CD4-positive, alpha-beta T cell (primary cell): Measurements from ENCODE around the gene GGPS1. TPM values are rescaled to one million over a fixed set of nuclear protein-coding genes. Genes with fewer than 3 reads are reported as not detected.

Experiments used
- ATAC-seq: fragments of 200-7000 bp; cut with Tn5 transposase; one replicate; pipeline ENCODE4 v1.10.0; 2022; ENCODE audit warnings: mild to moderate bottlenecking; ENCODE audit not compliant: poor library complexity
- CTCF ChIA-PET: fragments of 350-600 bp; sonication (Branson Sonifier 250); formaldehyde crosslinking; loops from one replicate; lab custom pipeline; 2021; ENCODE audit warnings: antibody characterized with exemption, inconsistent platforms; lab: Charles Lee
- POLR2A ChIA-PET: fragments of 350-600 bp; sonication (Branson Sonifier 250); formaldehyde crosslinking; loops from one replicate; lab custom pipeline; 2021; ENCODE audit warnings: antibody characterized with exemption, inconsistent platforms; lab: Charles Lee
- DNase-seq, 14 experiments: peaks; one replicate each; pipeline ENCODE4 v3.0.0-alpha.2; 2013 to 2020; ENCODE audit warnings: mixed read lengths in 2 of 14
- H3K27ac ChIP-seq, 2 donors: one replicate each; pipeline versions ENCODE4 v1.5.1 to v1.7.0; 2013; ENCODE audit warnings: low read length in 2 of 2, low read depth in 1 of 2, mild to moderate bottlenecking in 1 of 2
- H3K27me3 ChIP-seq, 2 experiments: 1 replicate in 1 of 2; 2 replicates in 1 of 2; pipeline versions ENCODE4 v1.6.1 to v1.7.0; 2013; ENCODE audit warnings: low read length in 2 of 2, control low read depth in 1 of 2, mild to moderate bottlenecking in 1 of 2, moderate library complexity in 1 of 2; ENCODE audit not compliant: insufficient read depth in 2 of 2, control insufficient read depth in 1 of 2
- H3K36me3 ChIP-seq: one replicate; pipeline ENCODE4 v1.6.1; 2013; ENCODE audit warnings: low read length, control low read depth; ENCODE audit not compliant: insufficient read depth
- H3K4me1 ChIP-seq: one replicate; pipeline ENCODE4 v1.6.1; 2013; ENCODE audit warnings: low read length, control low read depth; ENCODE audit not compliant: insufficient read depth
- H3K4me3 ChIP-seq: one replicate; pipeline ENCODE4 v1.5.1; 2013; ENCODE audit warnings: mild to moderate bottlenecking, low read length, moderate library complexity
- H3K9me3 ChIP-seq, 2 experiments: 1 replicate in 1 of 2; 2 replicates in 1 of 2; pipeline versions ENCODE4 v1.6.1 to v1.7.0; 2013; ENCODE audit warnings: low read length in 2 of 2, mild to moderate bottlenecking in 2 of 2, control low read depth in 1 of 2, moderate library complexity in 1 of 2; ENCODE audit not compliant: control insufficient read depth in 1 of 2, insufficient read depth in 1 of 2
- H3K27ac Mint-ChIP-seq: one replicate; pipeline ENCODE4 v1.8.0; 2020; ENCODE audit warnings: mixed read lengths
- H3K27me3 Mint-ChIP-seq: one replicate; pipeline ENCODE4 v1.8.0; 2021; ENCODE audit warnings: mixed read lengths
- H3K36me3 Mint-ChIP-seq: one replicate; pipeline ENCODE4 v1.8.0; 2021; ENCODE audit warnings: low read depth, mixed read lengths
- H3K4me1 Mint-ChIP-seq: one replicate; pipeline ENCODE4 v1.8.0; 2021; ENCODE audit warnings: low read depth, mixed read lengths
- H3K4me3 Mint-ChIP-seq: one replicate; pipeline ENCODE4 v1.8.0; 2020; ENCODE audit warnings: mild to moderate bottlenecking, mixed read lengths
- H3K9me3 Mint-ChIP-seq: one replicate; pipeline ENCODE4 v1.8.0; 2020; ENCODE audit warnings: mixed read lengths
- CTCF ChIP-seq: fragments of 200-600 bp; IDR thresholded peaks from one replicate; pipeline ENCODE4 v1.8.0; 2022; ENCODE audit warnings: antibody characterized with exemption, mild to moderate bottlenecking
- intact Hi-C, 2 experiments: fragments of 100-400 bp; cut with DNase I in 1 of 2; cut with micrococcal nuclease in 1 of 2; formaldehyde crosslinking; loops; one replicate each; pipeline versions ENCODE4 v1.15.1 to v1.9.0; 2023 to 2025; cut with DNase I, micrococcal nuclease
- total RNA-seq, 174 experiments: library from RNA in 2 of 174; stranded (reverse) in 2 of 174; gene quantifications; one replicate each; pipeline ENCODE4 v1.2.3 and lab custom pipeline; 2021 to 2026

GGPS1 gene
- total RNA-seq, 2 experiments from 2014 or later: 20.6 to 20.9 TPM

GRCh38 chr1:235293322-235293942, 34.9 kb upstream of the GGPS1 start:
- no peaks in the 10 kb centered on the region for H3K36me3 ChIP-seq
- POLR2A ChIA-PET: interaction anchor here (0.6 to 1.0 kb wide), 2 partner anchors 19 to 140 kb away, joined by 3 to 5 read pairs; no protein-coding TSS in a partner anchor
- H3K27ac ChIP-seq: no peak overlapping the region
- intact Hi-C loops: loop anchor here in 1 of 2 experiments (5.0 kb wide), 2 partner anchors 34 to 41 kb away; partner anchors contain the start of genes ARID4B and GGPS1
- Mint-ChIP-seq H3K27me3 (no peaks in the 10 kb centered on the region), H3K27ac (peak overlapping the region; percentile 74), H3K36me3 (peaks cover 15% of the 10 kb centered on the region), H3K9me3 (no peaks in the 10 kb centered on the region), H3K4me3 (peak overlapping the region; percentile 79), H3K4me1 (peaks cover 67% of the 10 kb centered on the region)
- DNase-seq (no peak), ATAC-seq (no peak)
- H3K4me3 ChIP-seq: no peak overlapping the region
- TF ChIP-seq CTCF: no peak
- CTCF ChIA-PET: interaction anchor here (0.9 kb wide), 1 partner anchor 40 kb away, joined by 3 read pairs; no protein-coding TSS in a partner anchor
- peaks cover 45% of the 10 kb centered on the region for H3K4me1 ChIP-seq
- H3K27me3 ChIP-seq: no peaks in the 10 kb centered on the region
- H3K9me3 ChIP-seq: peaks cover 0 to 12% of the 10 kb centered on the region in 2 experiments

GRCh38 chr1:235295902-235296350, 32.4 kb upstream of the GGPS1 start:
- Histone ChIP-seq H3K9me3 (peaks cover 0 to 12% of the 10 kb centered on the region in 2 experiments), H3K4me1 (peaks cover 56% of the 10 kb centered on the region), H3K27ac (peak overlapping the region in 1 of 2 donors; percentile 51), H3K27me3 (no peaks in the 10 kb centered on the region), H3K4me3 (no peak overlapping the region), H3K36me3 (no peaks in the 10 kb centered on the region)
- ChIA-PET CTCF (no interaction called here), POLR2A (no interaction called here)
- Mint-ChIP-seq H3K4me1 (peaks cover 67% of the 10 kb centered on the region), H3K27me3 (no peaks in the 10 kb centered on the region), H3K9me3 (no peaks in the 10 kb centered on the region), H3K4me3 (peak overlapping the region; percentile 38), H3K36me3 (peaks cover 11% of the 10 kb centered on the region), H3K27ac (peak overlapping the region; percentile 59)
- intact Hi-C loops: no loop called here
- no peak for DNase-seq
- TF ChIP-seq CTCF: no peak
- no peak for ATAC-seq

GRCh38 chr1:235296729-235297128, 31.6 kb upstream of the GGPS1 start:
- peak overlapping the region; percentile 71 for H3K4me3 Mint-ChIP-seq
- peaks cover 11% of the 10 kb centered on the region for H3K36me3 Mint-ChIP-seq
- H3K4me1 Mint-ChIP-seq: peaks cover 63% of the 10 kb centered on the region
- no peaks in the 10 kb centered on the region for H3K27me3 Mint-ChIP-seq
- no peaks in the 10 kb centered on the region for H3K36me3 ChIP-seq
- no peaks in the 10 kb centered on the region for H3K9me3 Mint-ChIP-seq
- CTCF ChIA-PET: no interaction called here
- H3K27ac ChIP-seq: peak overlapping the region; percentile 51 to 68
- H3K27me3 ChIP-seq: no peaks in the 10 kb centered on the region
- peaks cover 0 to 12% of the 10 kb centered on the region in 2 experiments for H3K9me3 ChIP-seq
- DNase-seq (peak in 3 of 14 experiments; percentile 40 to 60 (median 48)), ATAC-seq (no peak)
- H3K27ac Mint-ChIP-seq: peak overlapping the region; percentile 86
- POLR2A ChIA-PET: no interaction called here
- intact Hi-C loops: no loop called here
- peak overlapping the region; percentile 37 for H3K4me3 ChIP-seq
- no peak for TF ChIP-seq CTCF
- H3K4me1 ChIP-seq: peaks cover 63% of the 10 kb centered on the region
